ENCODE data around the gene PDE6B. TPM values are rescaled to one million over a fixed set of nuclear protein-coding genes. Genes with fewer than 3 reads are reported as not detected.

The PDE6B gene
- total RNA-seq, 2 experiments from 2014 or later = 10.0 to 14.6 TPM

- Mint-ChIP-seq H3K9me3 (ENCODE audit: low read depth) (peaks cover 7% of the 10 kb centered on the region), H3K36me3 (peaks cover 12% of the 10 kb centered on the region), H3K4me1 (no peaks in the 10 kb centered on the region), H3K27ac (no peak overlapping the region), H3K4me3 (no peak overlapping the region), H3K27me3 (peaks cover 2% of the 10 kb centered on the region)
- CTCF ChIA-PET = no interaction called here
- ATAC-seq (no peak), DNase-seq (no peak)
These were observed 31.3 kb downstream of the PDE6B start for GRCh38 chr4:656436-657337.

DNA sequence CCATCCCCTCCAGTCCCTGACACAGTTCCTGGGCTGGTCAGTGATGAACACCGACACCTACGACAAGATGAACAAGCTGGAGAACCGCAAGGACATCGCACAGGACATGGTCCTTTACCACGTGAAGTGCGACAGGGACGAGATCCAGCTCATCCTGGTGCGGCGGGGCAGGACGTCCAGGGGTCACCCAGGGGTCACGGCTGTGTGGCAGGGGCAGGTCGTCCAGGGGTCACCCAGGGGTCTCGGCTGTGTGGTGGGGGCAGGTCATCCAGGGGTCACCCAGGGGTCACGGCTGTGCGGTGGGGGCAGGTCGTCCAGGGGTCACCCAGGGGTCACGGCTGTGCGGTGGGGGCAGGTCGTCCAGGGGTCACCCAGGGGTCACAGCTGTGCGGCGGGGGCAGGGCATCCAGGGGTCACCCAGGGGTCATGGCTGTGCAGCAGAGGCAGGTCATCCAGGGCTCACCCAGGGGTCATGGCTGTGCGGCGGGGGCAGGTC is 32.0 kb downstream of the PDE6B start:
- H3K27ac Mint-ChIP-seq = no peak overlapping the region
- peaks cover 7% of the 10 kb centered on the region for H3K9me3 Mint-ChIP-seq (ENCODE audit: low read depth)
- CTCF ChIA-PET = no interaction called here
- H3K4me1 Mint-ChIP-seq = peaks cover 2% of the 10 kb centered on the region
- DNase-seq = no peak
- H3K27me3 Mint-ChIP-seq = no peaks in the 10 kb centered on the region
- ATAC-seq = no peak
- H3K36me3 Mint-ChIP-seq = peaks cover 16% of the 10 kb centered on the region
- H3K4me3 Mint-ChIP-seq = no peak overlapping the region

DNA sequence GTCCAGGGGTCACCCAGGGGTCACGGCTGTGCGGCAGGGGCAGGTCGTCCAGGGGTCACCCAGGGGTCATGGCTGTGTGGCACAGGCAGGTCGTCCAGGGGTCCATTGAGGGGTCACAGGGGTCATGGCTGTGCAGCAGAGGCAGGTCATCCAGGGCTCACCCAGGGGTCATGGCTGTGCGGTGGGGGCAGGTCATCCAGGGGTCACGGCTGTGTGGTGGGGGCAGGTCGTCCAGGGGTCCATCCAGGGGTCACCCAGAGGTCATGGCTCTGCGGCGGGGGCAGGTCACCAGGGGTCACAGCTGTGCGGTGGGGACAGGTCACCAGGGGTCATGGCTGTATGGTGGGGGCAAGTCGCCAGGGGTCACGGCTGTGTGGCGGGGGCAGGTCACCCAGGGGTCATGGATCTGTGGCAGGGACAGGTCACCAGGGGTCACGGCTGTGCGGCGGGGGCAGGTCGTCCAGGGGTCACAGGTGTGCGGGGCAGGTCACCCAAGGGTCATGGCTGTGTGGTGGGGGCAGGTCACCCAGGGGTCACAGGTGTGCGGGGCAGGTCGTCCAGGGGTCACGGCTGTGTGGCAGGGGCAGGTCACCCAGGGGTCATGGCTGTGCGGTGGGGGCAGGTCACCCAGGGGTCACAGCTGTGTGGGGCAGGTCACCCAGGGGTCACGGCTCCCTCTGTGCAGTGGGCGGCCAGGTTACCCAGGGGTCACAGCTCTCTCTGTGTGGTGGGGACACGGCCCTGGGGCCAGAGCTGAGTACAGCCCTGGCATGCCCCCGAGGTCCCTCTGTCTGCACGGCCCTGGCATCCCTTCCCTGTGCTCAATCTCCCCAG is 32.7 kb downstream of the PDE6B start:
- Mint-ChIP-seq H3K27me3 (no peaks in the 10 kb centered on the region), H3K27ac (no peak overlapping the region), H3K9me3 (ENCODE audit: low read depth) (peaks cover 7% of the 10 kb centered on the region), H3K4me3 (no peak overlapping the region), H3K4me1 (peaks cover 2% of the 10 kb centered on the region), H3K36me3 (peaks cover 16% of the 10 kb centered on the region)
- CTCF ChIA-PET = no interaction called here
- ATAC-seq (no peak), DNase-seq (no peak)

- ATAC-seq (no peak), DNase-seq (no peak)
- Mint-ChIP-seq H3K27ac (no peak overlapping the region), H3K4me3 (no peak overlapping the region), H3K27me3 (no peaks in the 10 kb centered on the region), H3K9me3 (ENCODE audit: low read depth) (peaks cover 7% of the 10 kb centered on the region), H3K4me1 (peaks cover 2% of the 10 kb centered on the region), H3K36me3 (peaks cover 16% of the 10 kb centered on the region)
- CTCF ChIA-PET = no interaction called here
These were observed 33.6 kb downstream of the PDE6B start for GRCh38 chr4:658681-659667.

DNA sequence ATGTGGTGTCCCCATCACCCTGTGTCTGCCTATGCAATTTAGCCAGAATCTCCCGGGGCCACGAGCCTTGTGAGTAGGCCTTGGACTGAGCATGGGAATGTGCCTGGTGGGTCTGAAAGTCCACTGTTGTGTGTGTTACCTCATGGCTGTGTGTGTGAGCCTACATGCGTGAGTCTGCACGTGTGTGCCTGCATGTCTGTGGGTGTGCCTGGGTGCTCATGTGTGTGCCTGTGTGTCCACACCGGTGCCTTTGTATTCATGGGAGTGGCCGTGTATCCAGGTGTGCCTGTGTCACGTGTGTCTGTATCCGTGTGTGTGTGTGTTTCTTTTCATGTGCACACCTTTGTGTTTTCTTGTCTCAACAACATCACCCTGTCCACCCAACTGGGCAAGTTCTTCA is 34.5 kb downstream of the PDE6B start:
- no peaks in the 10 kb centered on the region for H3K27me3 Mint-ChIP-seq
- H3K27ac Mint-ChIP-seq = no peak overlapping the region
- DNase-seq (no peak), ATAC-seq (no peak)
- peaks cover 17% of the 10 kb centered on the region for H3K36me3 Mint-ChIP-seq
- H3K4me3 Mint-ChIP-seq = no peak overlapping the region
- CTCF ChIA-PET = no interaction called here
- peaks cover 7% of the 10 kb centered on the region for H3K9me3 Mint-ChIP-seq (ENCODE audit: low read depth)
- peaks cover 7% of the 10 kb centered on the region for H3K4me1 Mint-ChIP-seq

DNA sequence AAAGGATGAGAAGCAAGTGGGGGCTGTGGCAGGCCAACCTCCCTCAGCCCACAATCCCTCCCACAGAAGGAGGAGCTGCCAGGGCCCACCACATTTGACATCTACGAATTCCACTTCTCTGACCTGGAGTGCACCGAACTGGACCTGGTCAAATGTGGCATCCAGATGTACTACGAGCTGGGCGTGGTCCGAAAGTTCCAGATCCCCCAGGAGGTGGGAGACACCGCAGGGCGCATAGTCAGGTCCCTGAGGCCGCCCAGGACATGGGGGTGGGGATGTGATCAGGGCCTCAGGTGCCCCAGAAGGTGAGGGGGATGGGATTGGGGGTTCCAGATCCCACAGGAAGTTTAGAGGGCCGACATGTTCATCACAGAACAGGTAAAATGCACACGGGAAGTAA is 35.0 kb downstream of the PDE6B start:
- Mint-ChIP-seq H3K9me3 (ENCODE audit: low read depth) (peaks cover 7% of the 10 kb centered on the region), H3K36me3 (peaks cover 17% of the 10 kb centered on the region), H3K27ac (no peak overlapping the region), H3K27me3 (no peaks in the 10 kb centered on the region), H3K4me1 (peaks cover 8% of the 10 kb centered on the region), H3K4me3 (no peak overlapping the region)
- CTCF ChIA-PET = no interaction called here
- no peak for ATAC-seq
- DNase-seq = no peak

DNA sequence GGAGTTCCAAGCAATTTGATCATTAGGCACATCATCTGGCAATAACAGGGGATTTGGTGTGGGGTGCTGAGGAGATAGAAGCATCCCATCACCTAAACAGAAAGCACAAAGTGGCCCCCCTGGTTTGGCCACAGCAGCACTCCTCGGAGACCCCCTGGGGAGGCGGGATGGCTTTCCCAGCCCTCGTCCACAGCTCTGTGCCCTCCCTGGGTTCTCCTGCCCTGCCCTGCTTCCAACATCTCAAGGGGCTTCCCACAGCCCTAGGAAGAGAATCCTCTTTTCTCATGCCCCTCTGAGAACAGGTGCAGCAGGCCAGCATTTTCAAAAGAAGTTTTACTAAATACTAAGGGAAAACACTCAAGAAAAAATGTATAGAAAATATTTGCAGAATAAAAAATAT is 35.9 kb downstream of the PDE6B start:
- Mint-ChIP-seq H3K27me3 (no peaks in the 10 kb centered on the region), H3K27ac (no peak overlapping the region), H3K36me3 (peaks cover 17% of the 10 kb centered on the region), H3K4me1 (peaks cover 9% of the 10 kb centered on the region), H3K9me3 (ENCODE audit: low read depth) (peaks cover 5% of the 10 kb centered on the region), H3K4me3 (peak overlapping the region; percentile 6)
- DNase-seq = no peak
- CTCF ChIA-PET = no interaction called here
- no peak for ATAC-seq

DNA sequence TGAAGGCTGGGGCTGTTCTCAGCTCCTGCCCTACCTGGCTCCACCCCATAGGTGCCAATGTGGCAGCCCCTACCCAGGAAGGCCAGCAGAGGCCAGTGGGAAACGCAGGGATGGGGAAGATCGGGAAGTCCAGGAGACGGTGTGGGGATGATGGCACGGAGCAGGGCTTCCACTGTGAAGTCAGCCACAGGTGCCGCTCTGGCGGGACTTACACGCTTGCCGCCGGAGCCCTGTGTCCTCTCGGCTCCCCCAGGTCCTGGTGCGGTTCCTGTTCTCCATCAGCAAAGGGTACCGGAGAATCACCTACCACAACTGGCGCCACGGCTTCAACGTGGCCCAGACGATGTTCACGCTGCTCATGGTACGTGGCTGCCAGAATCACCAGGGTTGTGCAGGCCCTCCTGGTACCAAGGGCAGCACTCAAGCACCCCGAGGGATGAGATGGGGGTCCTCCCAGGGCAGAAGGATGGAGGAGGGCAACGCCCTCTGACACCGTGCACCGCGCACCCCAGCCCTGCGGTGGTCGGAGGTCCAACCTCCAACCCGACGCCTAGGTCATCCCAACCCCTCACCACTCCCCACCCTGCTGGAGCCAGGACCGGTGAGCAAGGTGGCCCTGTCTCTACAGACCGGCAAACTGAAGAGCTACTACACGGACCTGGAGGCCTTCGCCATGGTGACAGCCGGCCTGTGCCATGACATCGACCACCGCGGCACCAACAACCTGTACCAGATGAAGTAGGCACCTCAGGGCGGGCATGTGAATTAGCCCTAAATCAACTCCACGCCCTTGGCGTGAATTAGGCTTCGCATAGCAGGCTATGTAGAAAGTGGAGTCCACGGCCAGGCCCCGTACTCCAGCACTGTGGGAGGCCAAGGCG is 36.7 kb downstream of the PDE6B start:
- Mint-ChIP-seq H3K36me3 (peaks cover 17% of the 10 kb centered on the region), H3K4me3 (peak overlapping the region; percentile 24), H3K27ac (no peak overlapping the region), H3K27me3 (no peaks in the 10 kb centered on the region), H3K4me1 (peaks cover 9% of the 10 kb centered on the region), H3K9me3 (ENCODE audit: low read depth) (peaks cover 5% of the 10 kb centered on the region)
- ATAC-seq = no peak
- CTCF ChIA-PET = interaction anchor here (2.9 kb wide), 1 partner anchor 11 kb away, joined by 21 read pairs; the partner anchor contains the start of genes ATP5ME and MYL5
- DNase-seq = no peak

DNA sequence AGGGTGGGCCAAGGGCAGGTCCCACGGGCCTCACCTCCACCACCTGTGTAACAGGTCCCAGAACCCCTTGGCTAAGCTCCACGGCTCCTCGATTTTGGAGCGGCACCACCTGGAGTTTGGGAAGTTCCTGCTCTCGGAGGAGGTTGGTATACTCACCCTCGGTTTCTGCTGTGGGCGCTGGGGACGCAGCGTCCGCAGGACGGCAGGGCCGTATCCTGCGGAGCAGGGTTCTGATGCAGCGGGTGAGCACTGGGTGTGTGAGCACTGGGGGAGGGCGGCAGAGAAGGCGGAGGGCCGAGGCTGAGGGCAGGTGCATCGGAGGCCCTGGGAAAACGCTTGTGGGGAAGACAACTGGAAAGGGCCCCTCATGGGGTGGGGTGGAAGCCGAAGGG is 37.7 kb downstream of the PDE6B start:
- CTCF ChIA-PET = interaction anchor here (0.6 to 2.9 kb wide), 2 partner anchors 10 to 157 kb away, joined by 3 to 21 read pairs; partner anchors contain the start of genes ATP5ME and MYL5
- Mint-ChIP-seq H3K27me3 (no peaks in the 10 kb centered on the region), H3K4me3 (peak overlapping the region; percentile 79), H3K27ac (peak overlapping the region; percentile 78), H3K9me3 (ENCODE audit: low read depth) (peaks cover 5% of the 10 kb centered on the region), H3K36me3 (peaks cover 17% of the 10 kb centered on the region), H3K4me1 (peaks cover 9% of the 10 kb centered on the region)
- DNase-seq (no peak), ATAC-seq (peak; percentile 4)

DNA sequence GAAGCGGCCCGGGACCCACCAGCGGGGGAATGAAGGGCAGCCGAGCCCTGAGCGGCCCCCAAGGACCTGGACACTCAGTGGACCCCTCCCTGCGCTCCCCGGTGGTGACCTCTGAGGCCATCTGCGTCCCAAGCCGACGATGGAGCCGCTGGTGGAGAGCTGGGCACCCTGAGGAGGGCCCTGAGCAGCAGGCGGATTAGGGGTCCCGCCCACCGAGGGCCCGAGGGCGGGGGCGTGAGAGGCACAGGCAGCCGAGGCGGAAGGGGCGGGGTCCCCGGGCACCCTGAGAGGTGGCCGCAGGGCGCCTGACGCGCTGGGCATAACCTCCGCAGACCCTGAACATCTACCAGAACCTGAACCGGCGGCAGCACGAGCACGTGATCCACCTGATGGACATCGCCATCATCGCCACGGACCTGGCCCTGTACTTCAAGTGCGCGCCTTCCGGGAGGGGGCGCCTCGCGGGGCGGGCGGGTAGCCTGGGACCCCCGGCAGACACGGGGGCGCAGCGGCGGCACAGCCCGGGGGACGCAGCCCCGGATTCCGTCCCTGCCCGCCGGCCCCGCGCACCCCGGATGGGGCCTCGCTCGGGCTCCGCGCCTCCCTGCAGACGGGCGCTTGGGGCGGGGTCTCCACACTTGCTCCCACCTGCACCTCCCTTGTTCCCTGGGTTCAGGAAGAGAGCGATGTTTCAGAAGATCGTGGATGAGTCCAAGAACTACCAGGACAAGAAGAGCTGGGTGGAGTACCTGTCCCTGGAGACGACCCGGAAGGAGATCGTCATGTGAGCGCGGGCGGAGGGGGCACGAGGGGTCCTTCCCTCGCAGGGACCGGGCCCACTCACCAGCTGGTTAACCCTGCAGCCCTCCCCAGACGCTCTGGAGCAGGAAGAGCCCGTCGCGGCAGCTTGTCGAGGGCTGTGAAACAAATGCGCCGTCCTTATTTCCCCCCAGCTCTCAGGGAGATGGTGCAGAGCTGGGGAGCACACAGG is 38.4 kb downstream of the PDE6B start:
- Mint-ChIP-seq H3K36me3 (peaks cover 17% of the 10 kb centered on the region), H3K27me3 (no peaks in the 10 kb centered on the region), H3K9me3 (ENCODE audit: low read depth) (peaks cover 5% of the 10 kb centered on the region), H3K4me1 (peaks cover 9% of the 10 kb centered on the region), H3K27ac (peak overlapping the region; percentile 91), H3K4me3 (peak overlapping the region; percentile 79)
- ATAC-seq (peak; percentile 90), DNase-seq (peak; percentile 86)
- CTCF ChIA-PET = interaction anchor here (0.5 to 2.9 kb wide), 8 partner anchors 10 to 421 kb away, joined by 3 to 21 read pairs (median 4); partner anchors contain the start of genes ATP5ME and MYL5

DNA sequence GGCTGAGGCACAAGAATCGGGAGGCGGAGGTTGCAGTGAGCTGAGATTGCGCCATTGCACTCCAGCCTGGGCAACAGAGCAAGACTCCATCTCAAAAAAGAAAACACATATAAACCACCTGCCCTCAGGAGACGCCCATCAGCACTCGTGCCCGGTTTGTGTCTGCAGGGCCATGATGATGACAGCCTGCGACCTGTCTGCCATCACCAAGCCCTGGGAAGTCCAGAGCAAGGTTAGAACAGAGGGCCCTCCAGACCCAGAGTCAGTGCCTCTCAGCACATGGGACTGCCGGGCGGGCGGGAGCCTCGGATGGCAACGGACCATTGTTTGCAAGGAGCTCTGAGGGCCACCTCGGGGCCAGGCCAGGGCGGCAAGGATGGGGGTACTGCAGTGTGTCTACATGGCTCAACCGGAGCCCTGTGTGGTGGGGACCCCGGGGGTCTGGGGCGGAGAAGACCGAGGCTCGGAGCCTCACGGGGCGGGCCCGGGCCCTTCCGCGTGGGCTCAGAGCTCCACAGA is 39.4 kb downstream of the PDE6B start:
- DNase-seq = no peak
- Mint-ChIP-seq H3K36me3 (peaks cover 16% of the 10 kb centered on the region), H3K27ac (peak overlapping the region; percentile 91), H3K4me3 (peak overlapping the region; percentile 79), H3K9me3 (ENCODE audit: low read depth) (peaks cover 4% of the 10 kb centered on the region), H3K27me3 (no peaks in the 10 kb centered on the region), H3K4me1 (peaks cover 9% of the 10 kb centered on the region)
- CTCF ChIA-PET = interaction anchor here (1.1 to 2.9 kb wide), 4 partner anchors 8 to 77 kb away, joined by 4 to 21 read pairs (median 6); partner anchors contain the start of genes ATP5ME and MYL5
- ATAC-seq = no peak
